GM21390 (cell line): ENCODE results near the gene ATP5PF.
"Not testable (repeated sequence)": the region's sequence is repeated elsewhere in the genome, so short reads cannot be mapped to it uniquely, and the experiment has no call there.

Source experiments
- ATAC-seq: cut with Tn5 transposase; IDR thresholded peaks from one replicate; pipeline ENCODE4 v1.9.1; 2021; ENCODE audit not compliant: unreplicated experiment

ATP5PF gene

GRCh38 chr21:25732091-25732760, 2.5 kb downstream of the ATP5PF start:
- ATAC-seq = no peak

GRCh38 chr21:25722631-25723030, 12.1 kb downstream of the ATP5PF start:
- no peak for ATAC-seq

- no peak for ATAC-seq
Measured at GRCh38 chr21:25721987-25722386, 12.7 kb downstream of the ATP5PF start.

GRCh38 chr21:25717491-25718147, 17.1 kb downstream of the ATP5PF start:
- no peak for ATAC-seq

GRCh38 chr21:25714066-25714465, 20.6 kb downstream of the ATP5PF start:
- not testable (repeated sequence) for ATAC-seq

- no peak for ATAC-seq
Measured at GRCh38 chr21:25710550-25710949, 24.2 kb downstream of the ATP5PF start.

GRCh38 chr21:25709684-25710265, 24.9 kb downstream of the ATP5PF start:
- ATAC-seq = no peak

- no peak for ATAC-seq
Measured at GRCh38 chr21:25708467-25709065, 26.1 kb downstream of the ATP5PF start.

GRCh38 chr21:25701529-25701928, 33.2 kb downstream of the ATP5PF start:
- ATAC-seq = no peak

- ATAC-seq = no peak
Measured at GRCh38 chr21:25700741-25701140, 34.0 kb downstream of the ATP5PF start.

GRCh38 chr21:25695461-25695860, 39.2 kb downstream of the ATP5PF start:
- ATAC-seq = not testable (repeated sequence)

- ATAC-seq = no peak
Measured at GRCh38 chr21:25691976-25692375, 42.7 kb downstream of the ATP5PF start.

- ATAC-seq = no peak
Measured at GRCh38 chr21:25689226-25689625, 45.5 kb downstream of the ATP5PF start.

GRCh38 chr21:25688275-25689155, 46.2 kb downstream of the ATP5PF start:
- no peak for ATAC-seq

- ATAC-seq = no peak
Measured at GRCh38 chr21:25687787-25688186, 46.9 kb downstream of the ATP5PF start.

- ATAC-seq = no peak
Measured at GRCh38 chr21:25682382-25682781, 52.3 kb downstream of the ATP5PF start.

GRCh38 chr21:25676451-25676850, 58.3 kb downstream of the ATP5PF start:
- no peak for ATAC-seq
